GM19397 (cell line): ENCODE data around the gene DNAJC22.
"Not testable (repeated sequence)": the region's sequence is repeated elsewhere in the genome, so short reads cannot be mapped to it uniquely, and the experiment has no call there.

Source experiments
- ATAC-seq: cut with Tn5 transposase; IDR thresholded peaks from one replicate; pipeline ENCODE4 v1.9.1; 2021; ENCODE audit warnings: mild to moderate bottlenecking, moderate library complexity; ENCODE audit not compliant: unreplicated experiment

Gene DNAJC22

DNA sequence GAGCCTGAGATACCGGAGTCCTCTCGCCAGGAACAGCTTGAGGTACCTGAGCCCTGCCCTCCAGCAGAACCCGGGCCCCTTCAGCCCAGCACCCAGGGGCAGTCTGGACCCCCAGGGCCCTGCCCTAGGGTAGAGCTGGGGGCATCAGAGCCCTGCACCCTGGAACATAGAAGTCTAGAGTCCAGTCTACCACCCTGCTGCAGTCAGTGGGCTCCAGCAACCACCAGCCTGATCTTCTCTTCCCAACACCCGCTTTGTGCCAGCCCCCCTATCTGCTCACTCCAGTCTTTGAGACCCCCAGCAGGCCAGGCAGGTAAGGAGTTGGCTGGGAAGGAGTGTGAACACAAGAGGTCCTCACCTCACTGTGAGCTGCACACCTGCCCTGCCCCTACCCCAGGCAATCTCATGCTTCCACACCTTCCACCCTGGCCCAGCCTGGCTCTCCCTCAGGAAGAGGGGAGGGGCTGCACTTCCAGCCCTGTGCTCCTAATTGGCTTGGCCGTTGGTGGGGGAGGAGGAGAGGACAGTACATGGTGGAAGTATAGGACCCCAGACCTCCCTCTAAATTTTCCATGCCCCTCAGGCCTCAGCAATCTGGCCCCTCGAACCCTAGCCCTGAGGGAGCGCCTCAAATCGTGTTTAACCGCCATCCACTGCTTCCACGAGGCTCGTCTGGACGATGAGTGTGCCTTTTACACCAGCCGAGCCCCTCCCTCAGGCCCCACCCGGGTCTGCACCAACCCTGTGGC, 15.9 kb upstream of the DNAJC22 start:
- ATAC-seq: no peak

DNA sequence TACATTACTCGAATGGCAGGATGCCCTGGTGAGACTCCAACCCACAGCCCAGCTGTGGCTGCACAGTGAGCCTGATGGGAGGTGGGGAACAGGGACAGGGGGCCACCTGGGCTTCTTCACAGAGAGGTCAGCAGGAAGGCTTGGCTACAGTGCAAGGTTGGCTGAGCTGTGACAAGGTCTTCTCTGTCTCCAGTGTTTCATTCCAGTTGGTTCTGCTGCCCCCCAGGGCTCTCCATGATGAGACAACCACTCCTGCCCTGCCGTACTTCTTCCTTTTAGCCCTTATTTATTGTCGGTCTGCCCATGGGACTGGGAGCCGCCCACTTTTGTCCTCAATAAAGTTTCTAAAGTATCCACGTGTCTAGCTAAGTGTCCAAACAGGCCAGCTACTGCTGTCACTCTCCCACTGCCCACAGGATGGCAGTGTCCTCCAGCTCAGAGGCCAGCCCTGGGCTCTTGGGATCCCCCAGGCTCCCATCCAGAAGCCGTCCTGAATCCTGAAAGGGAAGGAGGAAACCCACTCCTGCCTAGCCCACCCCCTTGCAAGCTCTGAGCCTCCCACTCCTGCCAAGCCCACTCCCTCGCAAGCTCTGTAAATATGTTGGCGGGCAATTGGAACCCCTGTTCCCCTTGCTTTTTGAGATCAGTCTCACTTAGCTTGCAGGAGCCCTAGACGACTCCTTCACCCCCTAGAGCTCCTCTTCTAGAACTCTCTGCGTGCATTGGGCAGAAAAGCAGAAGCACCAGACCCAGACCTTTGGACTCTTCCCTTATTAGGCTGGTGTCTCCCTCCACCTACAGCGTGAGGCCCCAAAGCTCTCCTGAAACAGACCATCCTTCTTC, 15.1 kb upstream of the DNAJC22 start:
- ATAC-seq: no peak

DNA sequence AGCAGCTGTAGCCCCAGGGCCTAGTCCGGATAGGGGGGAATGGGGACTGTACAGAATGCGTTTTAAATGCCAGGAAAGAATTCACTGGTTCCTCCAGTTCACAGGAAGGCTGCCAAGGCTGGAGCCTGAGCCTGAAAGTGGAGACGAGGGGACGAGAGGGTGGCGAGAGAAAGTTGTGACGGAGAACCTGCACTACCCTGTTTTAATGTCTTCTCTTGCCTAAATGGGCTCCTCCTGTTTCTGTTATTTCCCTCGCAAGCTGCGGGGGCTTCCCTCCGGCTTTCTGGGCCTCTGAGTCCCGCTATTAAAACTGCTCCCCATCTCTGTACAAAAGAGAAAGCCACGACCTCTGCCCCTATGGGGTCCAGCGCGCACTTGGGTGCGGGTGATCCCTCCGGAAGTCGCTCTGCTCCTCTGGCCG, 14.2 kb upstream of the DNAJC22 start:
- no peak for ATAC-seq

DNA sequence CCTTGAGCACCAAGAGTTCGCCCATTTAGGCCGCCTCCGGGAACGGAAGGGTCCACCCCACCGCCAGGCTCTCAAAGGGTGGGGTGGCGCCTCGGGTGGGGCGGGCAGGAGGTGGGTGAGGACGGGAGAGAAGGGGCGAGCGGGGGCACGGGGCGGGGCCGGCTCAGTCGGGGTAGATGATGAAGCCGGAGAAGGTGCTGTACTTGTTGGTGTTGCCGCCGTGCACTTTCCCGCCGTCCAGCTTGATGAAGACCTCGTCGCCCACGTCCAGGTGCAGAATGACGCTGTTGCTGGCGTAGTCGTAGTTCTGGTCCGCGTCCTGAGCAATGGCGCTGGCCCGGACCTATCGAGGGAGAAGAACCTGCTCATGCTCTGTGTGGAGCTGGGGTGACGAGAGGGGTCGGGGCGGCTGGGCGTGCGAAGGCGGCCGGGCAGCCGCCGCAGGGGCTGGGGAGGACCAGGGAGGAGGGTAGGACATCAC, 13.8 kb upstream of the DNAJC22 start:
- ATAC-seq: no peak

DNA sequence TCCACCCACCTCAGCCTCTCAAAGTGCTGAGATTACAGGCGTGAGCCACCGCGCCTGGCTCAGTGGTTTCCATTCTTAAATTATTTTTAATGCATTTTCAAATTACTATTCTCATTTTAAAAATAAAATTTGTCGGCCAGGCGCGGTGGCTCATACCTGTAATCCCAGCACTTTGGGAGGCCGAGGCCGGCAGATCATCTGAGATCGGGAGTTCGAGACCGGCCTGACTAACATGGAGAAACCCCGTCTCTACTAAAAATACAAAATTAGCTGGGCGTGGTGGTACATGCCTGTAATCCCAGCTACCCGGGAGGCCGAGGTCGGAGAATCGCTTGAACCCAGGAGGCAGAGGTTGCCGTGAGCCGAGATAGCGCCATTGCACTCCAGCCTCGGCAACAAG, 12.9 kb upstream of the DNAJC22 start:
- not testable (repeated sequence) for ATAC-seq

DNA sequence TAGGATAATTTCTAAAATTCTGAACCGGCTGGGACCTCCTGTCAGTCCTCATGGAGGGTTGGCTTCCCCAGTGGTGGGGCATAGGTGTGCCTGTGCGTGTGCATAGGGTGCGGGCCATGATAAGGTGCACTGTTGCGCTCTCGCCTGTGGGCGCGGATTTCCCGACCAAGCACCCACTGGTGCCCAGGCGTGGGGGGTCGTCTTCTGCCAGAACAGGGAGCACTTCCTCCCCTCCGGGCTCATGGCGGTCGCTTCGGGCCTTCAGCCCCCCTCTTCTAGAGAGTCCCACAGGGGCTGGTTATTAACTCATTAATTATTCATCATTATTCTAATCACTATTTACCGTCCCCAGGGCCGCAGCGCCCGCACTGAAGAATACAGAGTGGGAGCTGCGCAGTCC, 12.5 kb upstream of the DNAJC22 start:
- no peak for ATAC-seq

DNA sequence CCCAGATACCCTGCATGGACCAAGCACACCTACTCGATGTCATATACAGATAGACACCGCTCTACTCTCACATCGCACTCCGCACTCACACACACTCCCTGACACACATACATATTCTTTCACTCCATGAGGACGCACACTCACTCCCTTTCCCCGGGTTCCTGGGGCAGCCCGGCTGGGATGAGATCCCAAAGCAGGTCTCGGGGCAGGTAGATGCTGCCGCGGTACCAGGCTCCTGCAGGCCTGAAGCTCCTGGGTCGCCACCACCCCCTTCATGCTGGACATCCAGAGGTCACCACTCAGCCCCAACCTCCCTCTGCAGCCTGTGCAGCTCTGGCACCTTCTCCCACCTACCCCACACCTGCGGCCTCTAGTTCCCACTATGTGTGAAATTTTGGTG, 12.0 kb upstream of the DNAJC22 start:
- ATAC-seq: no peak

DNA sequence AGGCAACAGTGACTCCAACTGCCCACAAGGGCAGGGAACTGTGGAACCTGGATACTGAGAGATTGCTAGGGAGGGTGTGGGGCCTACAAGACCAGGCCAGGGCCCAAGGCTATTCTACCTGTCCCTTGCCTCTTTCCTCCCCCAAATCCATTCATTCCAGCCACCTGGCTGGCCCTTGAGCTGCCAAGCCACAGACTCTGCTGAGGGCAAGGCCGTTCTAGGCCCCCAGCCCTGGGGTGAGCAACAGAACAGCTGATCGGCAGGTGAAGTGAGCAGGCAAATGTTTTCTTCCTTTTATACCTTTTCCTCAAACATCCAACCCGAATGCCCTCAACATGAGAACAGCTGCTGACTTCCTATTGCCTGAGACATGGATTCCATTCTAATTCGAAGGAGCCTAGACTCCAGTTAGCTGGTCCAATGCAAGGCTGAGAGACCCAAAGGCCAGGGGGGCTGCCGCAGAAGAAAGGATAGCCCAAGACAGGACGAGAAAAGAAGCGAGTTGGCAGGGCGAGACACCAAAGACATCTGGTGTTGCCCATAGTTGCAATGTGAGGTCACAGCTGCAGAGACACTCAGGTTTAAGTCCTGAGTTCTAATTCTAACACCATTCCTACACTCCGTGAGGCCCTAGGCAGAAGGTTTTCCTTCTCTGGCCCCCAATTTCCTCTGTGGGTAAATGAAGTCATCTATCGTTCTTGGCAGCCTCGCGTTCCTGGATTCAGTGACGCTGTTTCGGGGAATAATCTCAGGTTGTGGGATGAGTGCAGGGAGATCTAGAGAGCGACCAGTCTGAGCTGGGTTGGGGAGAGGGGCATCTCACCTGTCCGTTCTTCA, 11.4 kb upstream of the DNAJC22 start:
- no peak for ATAC-seq

DNA sequence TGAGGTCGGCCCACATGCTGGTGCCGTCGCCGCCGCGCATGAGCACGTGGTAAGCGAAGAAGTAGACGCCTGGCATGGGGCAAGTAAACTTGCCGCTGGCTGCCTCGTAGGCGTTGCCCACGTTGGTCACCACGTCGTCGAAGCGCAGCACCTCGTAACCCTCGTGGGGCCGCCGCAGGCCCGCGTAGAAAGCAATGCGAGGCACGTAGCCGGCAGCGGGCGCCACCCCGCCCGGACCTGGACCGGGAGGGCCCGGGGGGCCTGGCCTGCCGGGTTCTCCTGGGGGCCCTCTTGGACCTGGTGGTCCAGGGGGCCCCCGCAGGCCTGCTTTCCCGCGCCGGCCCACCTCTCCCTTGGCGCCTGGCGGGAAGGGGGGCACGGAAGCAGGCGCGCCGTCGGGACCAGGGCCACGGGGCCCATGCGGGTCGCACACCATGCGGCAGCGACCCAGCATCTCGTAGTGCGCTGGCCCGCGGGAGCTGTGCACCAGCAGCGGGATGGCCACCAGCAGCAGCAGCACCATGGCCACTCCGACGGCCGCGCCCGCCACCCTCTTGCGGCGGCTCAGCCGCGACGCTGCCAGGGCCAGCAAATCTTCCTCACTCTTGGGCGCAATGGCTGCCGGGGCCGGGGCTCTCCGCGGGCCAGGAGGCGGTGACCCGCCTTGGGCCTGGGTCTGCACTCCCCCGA, 10.6 kb upstream of the DNAJC22 start:
- no peak for ATAC-seq

DNA sequence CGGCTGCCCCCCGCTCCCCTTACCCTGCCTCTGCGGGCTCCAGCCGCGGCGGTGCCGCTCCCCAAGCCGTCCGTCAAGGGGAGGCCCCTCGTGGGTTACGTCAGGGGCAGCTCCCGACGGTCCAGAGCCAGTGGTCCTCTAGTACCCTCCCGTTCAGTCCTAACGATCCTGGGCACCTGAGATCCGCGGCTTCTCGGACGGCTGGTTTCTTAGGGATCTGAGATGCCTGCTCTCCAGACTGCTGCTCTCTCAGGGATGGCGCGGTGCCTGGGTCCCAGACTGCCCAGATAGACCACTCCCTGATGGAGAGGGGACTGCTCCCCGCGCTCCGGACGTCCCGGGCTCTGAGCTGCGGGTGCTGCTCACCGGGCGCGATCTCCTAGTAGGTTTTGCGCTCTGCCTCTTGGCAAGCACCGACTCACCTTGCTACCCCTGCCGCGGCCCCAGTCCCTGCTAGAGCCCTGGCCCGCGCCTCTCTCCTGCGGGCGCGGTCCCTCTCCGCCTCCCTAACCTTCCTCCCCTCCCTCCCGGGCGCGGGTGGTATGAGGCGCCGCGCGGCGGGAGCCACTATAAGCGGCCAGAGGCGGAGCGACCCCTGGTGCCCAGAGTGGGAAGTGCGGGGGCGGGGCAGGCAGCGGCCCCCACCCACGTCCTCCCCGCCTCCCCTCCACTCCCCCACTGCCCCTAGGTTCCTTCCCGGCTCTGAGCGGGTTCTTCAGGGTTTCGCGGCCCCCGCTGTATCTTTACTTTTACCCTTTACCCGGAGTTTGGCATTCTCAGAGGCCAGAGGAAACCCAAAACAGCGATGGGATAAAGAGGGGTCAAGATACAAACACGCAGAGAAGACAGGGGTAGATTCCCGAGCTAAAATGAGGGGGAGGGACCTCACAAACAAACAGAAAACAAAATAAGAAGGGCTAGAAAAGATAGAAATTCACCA, 9.8 kb upstream of the DNAJC22 start, which contains the start of gene C1QL4:
Gene C1QL4 (minus strand): TSS at position 544 of the 940 bp plus-strand sequence. CDS start 711 bp downstream, outside the sequence.
- ATAC-seq: peak; percentile 72

DNA sequence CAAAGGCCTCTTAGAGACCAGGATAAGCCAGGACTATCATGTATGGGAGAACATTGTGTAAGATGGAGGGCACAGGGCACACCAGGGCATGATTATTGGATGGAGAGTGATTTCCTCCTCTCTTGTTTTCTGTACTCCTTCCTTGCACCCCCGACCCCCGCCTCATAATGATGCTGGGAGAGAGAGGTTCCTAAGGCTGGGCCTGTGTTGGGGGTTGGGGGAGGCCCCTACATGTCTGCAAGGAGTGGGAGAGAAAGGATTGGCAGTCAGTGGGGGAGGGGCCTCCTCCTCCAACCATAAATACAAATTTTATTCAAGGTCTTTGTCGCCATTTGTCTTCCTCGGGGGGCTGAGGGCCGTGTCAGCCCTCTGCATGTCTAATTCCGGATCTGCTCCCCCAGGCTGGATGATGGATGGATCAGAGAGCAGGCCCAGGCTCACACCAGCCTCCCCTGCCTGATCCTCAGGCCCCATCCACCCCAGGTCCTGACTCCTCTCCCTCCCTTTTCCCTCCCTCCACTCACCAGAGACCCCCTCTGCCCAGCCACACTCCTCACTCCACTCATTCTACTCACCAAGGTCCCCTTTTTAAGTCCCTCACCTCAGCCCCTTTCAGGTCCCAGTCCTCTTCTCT, 7.7 kb upstream of the DNAJC22 start:
- ATAC-seq: no peak

DNA sequence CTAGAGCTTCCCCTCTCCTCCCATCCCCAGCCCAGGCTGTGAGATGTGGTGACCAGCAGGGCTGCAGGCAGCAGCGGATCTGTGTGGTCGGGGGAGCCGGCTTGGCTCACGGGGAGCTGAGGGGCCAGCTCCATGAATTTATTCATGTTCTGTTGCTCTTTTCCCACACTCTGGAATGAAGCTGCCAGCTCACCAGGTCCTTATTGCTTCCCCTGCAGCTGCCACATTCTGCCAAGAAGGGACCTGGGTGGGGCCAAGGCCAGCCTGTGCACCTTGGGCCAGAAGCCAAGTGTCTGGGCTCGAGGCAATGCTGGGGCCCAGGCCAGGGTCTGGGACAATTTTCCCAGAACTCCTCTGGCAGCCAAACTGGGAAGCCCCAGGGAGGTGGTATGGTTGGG, 7.2 kb upstream of the DNAJC22 start:
- no peak for ATAC-seq

DNA sequence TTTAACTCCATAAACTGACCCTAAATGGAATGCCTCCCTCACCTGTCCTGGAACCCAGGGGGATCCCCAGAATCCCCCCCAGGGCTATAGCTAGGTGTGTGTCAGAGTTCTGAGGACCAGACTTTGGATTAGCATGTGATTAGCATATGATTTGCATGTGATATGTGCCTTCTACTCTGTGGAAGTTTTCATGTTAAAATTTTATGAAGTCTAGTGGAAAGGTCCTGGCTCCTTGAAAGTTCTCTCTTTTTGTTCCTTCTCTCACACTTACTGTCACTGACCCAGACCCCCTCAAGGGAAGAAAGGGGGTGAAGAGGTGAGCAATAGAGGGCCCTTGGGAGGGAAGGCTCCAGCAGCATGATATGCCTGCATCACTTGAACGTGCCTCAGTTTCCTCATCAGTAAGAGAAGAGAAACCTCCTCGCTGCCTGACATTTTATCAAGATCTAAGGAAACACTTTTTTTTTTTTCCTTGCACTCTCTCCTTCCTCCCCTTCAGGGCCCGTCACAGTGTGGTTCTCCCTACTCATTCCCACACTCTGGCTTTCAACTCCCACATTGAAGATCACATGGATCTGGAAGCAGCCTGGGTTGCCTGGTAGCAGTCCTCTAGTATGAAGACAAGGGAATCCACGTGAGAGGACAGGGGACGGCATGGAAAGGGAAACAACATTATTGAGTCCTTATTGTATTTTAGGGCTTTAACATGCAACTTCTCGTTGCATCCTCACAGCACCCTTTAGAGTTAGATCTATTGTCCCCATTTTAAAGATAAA, 6.4 kb upstream of the DNAJC22 start:
- ATAC-seq: no peak

DNA sequence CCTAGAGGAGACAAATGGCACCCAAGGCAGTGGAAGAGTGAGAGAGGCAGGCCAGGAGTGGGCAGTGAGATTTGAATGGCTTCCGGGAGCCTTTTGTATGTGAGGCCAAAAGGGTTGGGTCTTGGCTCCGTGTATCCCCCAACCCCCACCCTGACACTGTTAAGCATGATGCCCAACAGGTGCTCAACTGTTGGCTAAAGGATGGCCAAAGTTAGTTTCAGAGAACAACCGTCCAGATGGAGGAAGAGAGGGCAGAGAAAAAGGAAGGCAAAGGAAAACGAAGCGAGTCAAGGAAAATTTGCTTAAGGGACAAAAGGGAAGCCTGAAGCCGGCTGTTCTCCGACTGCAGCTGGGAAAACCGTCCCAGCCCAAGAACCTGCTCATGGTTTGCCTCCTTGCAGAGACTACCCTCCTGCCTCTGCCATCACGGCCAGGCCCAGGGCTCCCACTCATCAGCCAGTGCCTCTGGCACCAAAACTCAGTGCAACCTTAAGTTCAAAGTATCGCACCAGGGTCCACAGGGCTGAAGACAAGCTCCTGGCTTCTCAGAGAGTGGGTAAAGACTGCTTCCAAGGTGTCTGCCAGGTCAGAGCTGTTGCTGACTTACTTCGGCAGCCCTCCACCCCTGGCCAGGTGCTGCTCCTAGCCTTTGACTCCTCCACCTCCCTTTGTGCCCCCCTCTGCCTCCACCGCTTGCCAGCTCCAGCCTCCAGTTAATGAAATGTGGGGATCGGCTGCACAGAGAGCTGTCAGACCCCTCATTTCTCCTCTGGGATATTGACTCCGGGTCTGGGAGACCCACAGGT, 5.5 kb upstream of the DNAJC22 start:
- no peak for ATAC-seq

DNA sequence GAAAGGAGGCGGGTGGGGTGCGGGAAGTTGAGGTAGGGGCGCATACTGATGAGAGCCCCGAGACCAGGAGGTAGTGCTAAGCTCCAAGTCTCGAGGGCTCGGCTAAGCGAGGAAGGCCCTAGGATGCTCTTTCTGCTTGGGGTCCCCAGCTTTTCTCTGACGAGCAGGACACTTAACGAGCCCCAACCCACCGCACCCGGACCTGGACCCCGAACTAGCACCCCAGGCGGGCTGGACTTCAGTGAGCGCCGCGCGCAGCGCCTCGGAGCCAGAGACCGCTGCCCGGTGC, 5.0 kb upstream of the DNAJC22 start:
- ATAC-seq: no peak

DNA sequence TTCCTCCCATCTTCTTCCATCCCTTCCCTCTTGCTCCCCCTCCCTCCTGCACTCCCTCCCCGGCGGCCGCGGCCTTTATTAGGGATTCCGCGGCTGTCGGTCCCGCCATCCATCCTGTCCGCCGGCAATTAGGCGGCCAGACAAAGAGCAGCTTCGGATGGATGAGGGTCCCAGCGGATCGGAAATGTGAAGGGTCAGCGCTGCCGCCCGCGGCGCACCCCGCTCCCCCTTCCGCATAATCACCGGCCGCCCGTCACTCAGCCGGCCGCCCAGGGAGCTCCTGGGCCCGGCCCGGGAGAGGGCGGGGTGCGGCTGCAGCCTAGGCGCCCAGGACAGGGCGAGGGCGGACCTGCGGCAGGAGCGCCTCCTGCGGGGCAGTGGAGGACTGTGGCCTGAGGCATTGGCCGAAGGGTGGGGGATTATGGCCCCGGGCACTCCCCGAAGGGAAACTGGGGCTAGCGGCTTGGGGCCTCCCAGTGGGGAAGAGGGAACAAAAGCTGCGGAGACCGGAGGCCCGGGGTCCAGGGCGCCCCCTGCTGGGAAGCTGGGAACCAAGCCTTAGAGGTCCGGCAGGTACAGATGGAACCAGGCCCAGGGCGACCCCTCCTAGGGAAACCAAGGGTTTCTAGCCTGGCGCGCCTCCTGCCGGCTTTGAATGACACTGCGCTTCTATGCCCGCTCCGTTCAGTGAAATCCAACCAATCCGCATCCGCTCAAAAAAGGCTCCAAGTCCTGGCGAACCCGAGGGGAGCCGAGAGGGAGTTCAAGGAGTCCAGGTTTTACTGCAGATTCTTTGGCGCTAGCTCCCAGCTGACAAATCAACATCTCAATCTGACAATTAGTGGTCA, 4.4 kb upstream of the DNAJC22 start:
- ATAC-seq: no peak
